MCF 10A (cell line): ENCODE results near the gene CST1. TPM values are rescaled to one million over a fixed set of nuclear protein-coding genes. Genes with fewer than 3 reads are reported as not detected.

Experiments used
- BruUV-seq: library from RNA; stranded (reverse); fragments of 400-500 nt; replicated peaks from 2 replicates; lab custom pipeline; 2021; lab: Mats Ljungman, UMichigan
- CTCF ChIA-PET: fragments of 300-600 bp; sonication (Branson Sonifier 250); formaldehyde crosslinking; extraction: SDS; loops from one replicate; lab custom pipeline; 2021; ENCODE audit warnings: antibody characterized with exemption, inconsistent platforms; lab: Yijun Ruan, JAX
- POLR2A ChIA-PET: fragments of 300-600, 350-650 bp; sonication (Branson Sonifier 250); formaldehyde crosslinking; extraction: SDS; loops from one replicate; lab custom pipeline; 2020; ENCODE audit warnings: antibody characterized with exemption, inconsistent platforms; lab: Yijun Ruan, JAX
- DNase-seq: peaks from one replicate; pipeline ENCODE4 v3.0.0-alpha.2; 2018; ENCODE audit not compliant: unreplicated experiment
- H3K27ac Mint-ChIP-seq: one replicate; pipeline ENCODE4 v1.8.0; 2022; ENCODE audit warnings: mild to moderate bottlenecking, low read depth, mixed read lengths; ENCODE audit not compliant: unreplicated experiment
- H3K27me3 Mint-ChIP-seq: one replicate; pipeline ENCODE4 v1.8.0; 2022; ENCODE audit warnings: mixed read lengths; ENCODE audit not compliant: insufficient read depth, unreplicated experiment
- H3K36me3 Mint-ChIP-seq: one replicate; pipeline ENCODE4 v1.8.0; 2022; ENCODE audit warnings: mild to moderate bottlenecking, moderate library complexity, mixed read lengths; ENCODE audit not compliant: insufficient read depth, unreplicated experiment
- H3K4me1 Mint-ChIP-seq: one replicate; pipeline ENCODE4 v1.8.0; 2022; ENCODE audit warnings: mixed read lengths; ENCODE audit not compliant: insufficient read depth, unreplicated experiment
- H3K4me3 Mint-ChIP-seq: one replicate; pipeline ENCODE4 v1.8.0; 2022; ENCODE audit warnings: mild to moderate bottlenecking, moderate library complexity, mixed read lengths; ENCODE audit not compliant: unreplicated experiment
- H3K9me3 Mint-ChIP-seq: one replicate; pipeline ENCODE4 v1.8.0; 2022; ENCODE audit warnings: mixed read lengths; ENCODE audit not compliant: unreplicated experiment
- intact Hi-C: fragments of 100-400 bp; cut with micrococcal nuclease; formaldehyde crosslinking; loops from 2 replicates; pipeline ENCODE4 v1.14.1; 2022
- total RNA-seq: library from RNA; stranded (reverse); gene quantifications from 2 replicates; pipeline ENCODE4 v1.2.3, GENCODE V29; 2022
- TF ChIP-seq, protein P1 (sequence below): fragments of 200-600 bp; IDR thresholded peaks from one replicate; pipeline ENCODE4 v1.8.0; 2022; ENCODE audit warnings: antibody characterized with exemption, mild to moderate bottlenecking; ENCODE audit not compliant: unreplicated experiment

CST1 gene
- total RNA-seq, 1 experiment from 2014 or later: not detected

DNA sequence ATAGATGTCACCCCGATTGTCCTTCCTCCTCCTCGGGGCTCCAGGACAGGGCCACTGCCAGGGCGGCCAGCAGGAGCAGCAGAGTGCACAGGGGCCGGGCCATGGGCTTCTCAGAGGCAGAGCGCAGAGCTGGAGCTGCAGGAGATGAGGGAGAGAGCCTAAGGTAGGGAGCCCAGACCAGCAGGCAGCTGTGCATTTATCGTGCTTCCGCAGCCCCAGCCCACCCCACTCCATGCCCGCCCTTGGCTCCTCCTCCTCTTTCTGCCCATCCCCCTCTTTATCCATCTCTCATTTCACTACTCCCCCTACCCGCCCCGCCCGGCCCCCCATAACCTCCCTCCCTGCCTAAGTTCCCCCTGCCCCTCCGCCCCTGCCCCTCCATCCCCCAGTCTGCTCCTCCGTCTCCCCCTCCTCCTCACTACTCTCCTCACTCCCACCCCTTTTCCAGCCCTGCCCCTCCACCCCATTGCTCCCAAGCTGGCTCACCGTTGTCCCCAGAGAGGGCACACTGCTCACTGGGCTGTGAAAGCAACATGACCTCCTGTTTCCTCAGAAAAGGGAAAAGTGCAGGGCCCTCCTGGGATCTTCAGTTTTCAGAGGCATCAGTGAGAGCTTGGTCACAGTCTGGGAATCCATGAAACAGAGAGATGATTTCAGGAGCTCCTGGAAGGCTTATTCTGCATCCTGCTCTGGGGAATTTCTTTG, 25.5 kb upstream of the CST1 start:
- intact Hi-C loops: no loop called here
- POLR2A ChIA-PET: no interaction called here
- Mint-ChIP-seq H3K27ac (no peak overlapping the region), H3K9me3 (peaks cover 8% of the 10 kb centered on the region), H3K4me1 (no peaks in the 10 kb centered on the region), H3K27me3 (no peaks in the 10 kb centered on the region), H3K36me3 (no peaks in the 10 kb centered on the region), H3K4me3 (no peak overlapping the region)
- TF ChIP-seq, protein P1, sequence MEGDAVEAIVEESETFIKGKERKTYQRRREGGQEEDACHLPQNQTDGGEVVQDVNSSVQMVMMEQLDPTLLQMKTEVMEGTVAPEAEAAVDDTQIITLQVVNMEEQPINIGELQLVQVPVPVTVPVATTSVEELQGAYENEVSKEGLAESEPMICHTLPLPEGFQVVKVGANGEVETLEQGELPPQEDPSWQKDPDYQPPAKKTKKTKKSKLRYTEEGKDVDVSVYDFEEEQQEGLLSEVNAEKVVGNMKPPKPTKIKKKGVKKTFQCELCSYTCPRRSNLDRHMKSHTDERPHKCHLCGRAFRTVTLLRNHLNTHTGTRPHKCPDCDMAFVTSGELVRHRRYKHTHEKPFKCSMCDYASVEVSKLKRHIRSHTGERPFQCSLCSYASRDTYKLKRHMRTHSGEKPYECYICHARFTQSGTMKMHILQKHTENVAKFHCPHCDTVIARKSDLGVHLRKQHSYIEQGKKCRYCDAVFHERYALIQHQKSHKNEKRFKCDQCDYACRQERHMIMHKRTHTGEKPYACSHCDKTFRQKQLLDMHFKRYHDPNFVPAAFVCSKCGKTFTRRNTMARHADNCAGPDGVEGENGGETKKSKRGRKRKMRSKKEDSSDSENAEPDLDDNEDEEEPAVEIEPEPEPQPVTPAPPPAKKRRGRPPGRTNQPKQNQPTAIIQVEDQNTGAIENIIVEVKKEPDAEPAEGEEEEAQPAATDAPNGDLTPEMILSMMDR: no peak
- BruUV-seq: no TSS peak
- no peak for DNase-seq
- CTCF ChIA-PET: interaction anchor here (0.6 kb wide), 1 partner anchor 163 kb away, joined by 4 read pairs; no protein-coding TSS in a partner anchor

DNA sequence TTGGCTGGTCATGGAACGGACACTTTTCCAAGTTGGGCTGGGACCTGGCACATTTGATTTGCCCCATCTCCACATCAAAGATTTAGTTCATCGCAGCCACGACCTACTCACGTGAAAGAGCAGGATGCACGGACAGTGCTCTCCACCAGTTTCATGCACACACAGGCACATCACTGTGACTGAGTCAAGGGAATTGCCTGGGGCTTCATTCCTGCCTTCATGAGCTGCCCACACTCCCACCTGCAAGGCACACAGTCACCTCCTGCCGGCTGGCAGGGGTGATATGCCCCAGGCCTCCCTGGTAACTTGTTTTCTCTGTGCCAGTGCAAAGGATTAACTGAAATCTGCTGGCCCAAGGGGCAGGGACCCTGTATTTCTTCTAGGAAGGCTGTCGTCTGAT, 23.3 kb upstream of the CST1 start:
- H3K9me3 Mint-ChIP-seq: peaks cover 8% of the 10 kb centered on the region
- intact Hi-C loops: no loop called here
- BruUV-seq: no TSS peak
- no peaks in the 10 kb centered on the region for H3K36me3 Mint-ChIP-seq
- ChIA-PET POLR2A (no interaction called here), CTCF (no interaction called here)
- no peak overlapping the region for H3K4me3 Mint-ChIP-seq
- DNase-seq: no peak
- H3K27ac Mint-ChIP-seq: no peak overlapping the region
- TF ChIP-seq, protein P1: no peak
- no peaks in the 10 kb centered on the region for H3K27me3 Mint-ChIP-seq
- H3K4me1 Mint-ChIP-seq: no peaks in the 10 kb centered on the region

GRCh38 chr20:23773579-23773978, 22.8 kb upstream of the CST1 start:
- Mint-ChIP-seq H3K4me3 (no peak overlapping the region), H3K36me3 (no peaks in the 10 kb centered on the region), H3K27ac (no peak overlapping the region), H3K9me3 (peaks cover 8% of the 10 kb centered on the region), H3K4me1 (no peaks in the 10 kb centered on the region), H3K27me3 (no peaks in the 10 kb centered on the region)
- intact Hi-C loops: no loop called here
- POLR2A ChIA-PET: no interaction called here
- CTCF ChIA-PET: no interaction called here
- no peak for DNase-seq
- no TSS peak for BruUV-seq
- TF ChIP-seq, protein P1: no peak

DNA sequence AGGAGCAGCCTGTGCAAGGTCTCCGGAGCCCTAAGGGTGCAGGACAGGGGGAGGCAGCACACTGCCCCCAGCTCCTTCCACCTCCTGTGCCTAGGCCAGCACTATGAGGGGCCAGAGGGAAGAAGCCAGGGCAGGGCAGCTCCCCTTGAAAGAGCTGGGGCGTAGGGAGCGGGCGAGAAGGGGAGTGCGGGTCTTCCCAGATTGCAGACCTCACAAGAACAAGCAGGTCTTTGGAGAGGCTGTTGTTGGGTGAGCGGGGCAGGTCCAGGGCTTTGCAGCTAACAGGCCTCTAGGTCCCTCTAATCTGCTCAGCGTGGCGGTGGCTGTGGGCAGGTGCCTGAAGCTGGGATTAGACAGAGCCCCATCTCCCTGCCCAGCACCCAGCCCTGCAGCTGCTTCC, 22.4 kb upstream of the CST1 start:
- H3K27me3 Mint-ChIP-seq: no peaks in the 10 kb centered on the region
- intact Hi-C loops: no loop called here
- H3K4me3 Mint-ChIP-seq: no peak overlapping the region
- ChIA-PET POLR2A (no interaction called here), CTCF (no interaction called here)
- H3K4me1 Mint-ChIP-seq: no peaks in the 10 kb centered on the region
- no peak for DNase-seq
- BruUV-seq: no TSS peak
- H3K36me3 Mint-ChIP-seq: no peaks in the 10 kb centered on the region
- peaks cover 8% of the 10 kb centered on the region for H3K9me3 Mint-ChIP-seq
- H3K27ac Mint-ChIP-seq: no peak overlapping the region
- TF ChIP-seq, protein P1: no peak
